ENCODE measurements around the gene C15orf39. TPM values are rescaled to one million over a fixed set of nuclear protein-coding genes. Genes with fewer than 3 reads are reported as not detected.

The C15orf39 gene
- total RNA-seq, 1 experiment from 2014 or later, result 45.6 TPM

DNA sequence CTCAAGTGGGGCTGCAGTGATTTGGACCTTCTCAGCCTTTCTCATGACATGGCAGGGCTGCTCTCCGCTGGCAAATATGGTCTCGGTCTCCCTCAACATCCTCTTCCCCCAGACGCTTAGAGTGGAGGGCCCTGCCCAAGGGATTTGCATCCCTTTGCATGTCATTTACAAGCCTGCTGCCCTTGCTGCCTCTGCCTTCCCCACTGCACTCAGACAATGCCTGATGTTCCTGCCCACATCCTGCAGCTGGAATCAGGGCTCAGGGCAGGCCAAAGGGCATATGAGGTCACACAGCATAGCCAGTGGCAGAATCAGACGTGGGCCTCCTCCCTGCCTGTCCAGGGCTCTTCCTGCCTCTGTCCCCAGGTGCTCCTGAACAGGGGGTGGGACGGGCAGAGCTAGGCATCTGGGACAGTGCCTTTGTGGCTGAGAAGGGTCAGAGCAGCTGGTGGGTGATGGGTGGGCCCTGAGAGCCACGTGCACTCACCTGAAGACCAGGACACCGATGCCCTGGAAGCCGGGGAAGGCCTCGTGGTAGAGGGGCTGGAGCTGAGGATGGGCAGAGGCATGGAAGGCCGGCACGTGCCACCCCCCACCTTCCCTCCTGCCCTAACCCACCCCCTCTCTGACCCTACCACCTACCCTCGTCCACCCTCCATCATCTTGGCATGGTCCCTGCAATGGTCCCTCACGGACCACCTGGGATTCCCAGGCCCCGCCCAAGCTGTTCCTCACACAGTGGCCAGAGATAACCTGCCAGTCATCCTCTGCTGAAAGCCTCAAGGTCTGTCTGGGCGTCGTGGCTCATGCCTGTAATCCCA lies 29.1 kb downstream of the C15orf39 start:
- no peak overlapping the region for H4K5ac ChIP-seq (ENCODE audit: insufficient read length, low read depth, low read length)
- H4K91ac ChIP-seq (ENCODE audit: insufficient read length, low read depth, low read length), result no peak overlapping the region
- H2BK5ac ChIP-seq (ENCODE audit: insufficient read length, low read length), result no peak overlapping the region
- no peak overlapping the region for H2AFZ ChIP-seq (ENCODE audit: low read length)
- WGBS (ENCODE audit: extremely low coverage, insufficient read length, low lambda C conversion rate), result no CpG with 5 or more reads among the region's 16 CpGs
- H3K9me3 ChIP-seq (ENCODE audit: control insufficient read depth, low read depth, low read length), result no peaks in the 10 kb centered on the region
- no peak overlapping the region for H4K8ac ChIP-seq (replicated peaks; ENCODE audit: insufficient read length, low read depth, low read length)
- no peak overlapping the region for H3K23ac ChIP-seq (ENCODE audit: insufficient read length, low read depth, low read length)
- H3K27ac ChIP-seq (ENCODE audit: insufficient read length, low read depth, low read length), result no peak overlapping the region
- H2AK5ac ChIP-seq (ENCODE audit: insufficient read length, low read length), result no peak overlapping the region
- H4K20me1 ChIP-seq (ENCODE audit: control insufficient read depth, insufficient read depth, insufficient read length), result no peaks in the 10 kb centered on the region
- DNase-seq, result no peak
- no peak overlapping the region for H3K4me2 ChIP-seq (ENCODE audit: insufficient read depth, insufficient read length, low read length)
- no peaks in the 10 kb centered on the region for H3K79me1 ChIP-seq (ENCODE audit: insufficient read depth, low read depth, low read length, poor library complexity, severe bottlenecking)
- H3K27me3 Mint-ChIP-seq (ENCODE audit: low read depth), result peaks cover 52% of the 10 kb centered on the region
- H2BK15ac ChIP-seq (ENCODE audit: low read depth, low read length), result no peak overlapping the region
- H3K14ac ChIP-seq (ENCODE audit: insufficient read depth, low read length), result no peak overlapping the region; the same call in 1 of the 2 replicates
- TF ChIP-seq, protein P1, sequence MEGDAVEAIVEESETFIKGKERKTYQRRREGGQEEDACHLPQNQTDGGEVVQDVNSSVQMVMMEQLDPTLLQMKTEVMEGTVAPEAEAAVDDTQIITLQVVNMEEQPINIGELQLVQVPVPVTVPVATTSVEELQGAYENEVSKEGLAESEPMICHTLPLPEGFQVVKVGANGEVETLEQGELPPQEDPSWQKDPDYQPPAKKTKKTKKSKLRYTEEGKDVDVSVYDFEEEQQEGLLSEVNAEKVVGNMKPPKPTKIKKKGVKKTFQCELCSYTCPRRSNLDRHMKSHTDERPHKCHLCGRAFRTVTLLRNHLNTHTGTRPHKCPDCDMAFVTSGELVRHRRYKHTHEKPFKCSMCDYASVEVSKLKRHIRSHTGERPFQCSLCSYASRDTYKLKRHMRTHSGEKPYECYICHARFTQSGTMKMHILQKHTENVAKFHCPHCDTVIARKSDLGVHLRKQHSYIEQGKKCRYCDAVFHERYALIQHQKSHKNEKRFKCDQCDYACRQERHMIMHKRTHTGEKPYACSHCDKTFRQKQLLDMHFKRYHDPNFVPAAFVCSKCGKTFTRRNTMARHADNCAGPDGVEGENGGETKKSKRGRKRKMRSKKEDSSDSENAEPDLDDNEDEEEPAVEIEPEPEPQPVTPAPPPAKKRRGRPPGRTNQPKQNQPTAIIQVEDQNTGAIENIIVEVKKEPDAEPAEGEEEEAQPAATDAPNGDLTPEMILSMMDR (conservative IDR thresholded peaks at IDR 0.05), result no peak
- no peak overlapping the region for H3K56ac ChIP-seq (ENCODE audit: insufficient read length, low read depth, low read length)
- no peaks in the 10 kb centered on the region for H3K23me2 ChIP-seq (ENCODE audit: insufficient read length, low read depth, low read length, poor library complexity, severe bottlenecking)
- H3K9me3 Mint-ChIP-seq, result no peaks in the 10 kb centered on the region
- no peak overlapping the region for H3K18ac ChIP-seq (ENCODE audit: insufficient read length, low read depth, low read length)
- no peak overlapping the region for H2BK120ac ChIP-seq (ENCODE audit: low read depth, low read length, poor library complexity, severe bottlenecking)
- H3K4me1 ChIP-seq (ENCODE audit: insufficient read depth, low read length), result no peaks in the 10 kb centered on the region; the same call in 1 of the 2 replicates
- H3K27me3 ChIP-seq (ENCODE audit: insufficient read depth, low read length), result no peaks in the 10 kb centered on the region
- H3K79me2 ChIP-seq (ENCODE audit: insufficient read depth, low read length), result no peaks in the 10 kb centered on the region
- no peak overlapping the region for H3K9ac ChIP-seq (ENCODE audit: extremely low read depth, insufficient read length, low read length)
- no peak overlapping the region for H2BK12ac ChIP-seq (ENCODE audit: insufficient read length, low read depth, low read length)
- H3K4me1 Mint-ChIP-seq, result peaks cover 9 to 10% of the 10 kb centered on the region in 2 experiments
- H2BK20ac ChIP-seq (ENCODE audit: low read depth, low read length, poor library complexity, severe bottlenecking), result no peak overlapping the region
- H3K4me3 Mint-ChIP-seq, result no peak overlapping the region
- H3K36me3 Mint-ChIP-seq (ENCODE audit: insufficient read depth in 1 of 3, low read depth in 3 of 3), result peaks cover 0 to 2% (median 0%) of the 10 kb centered on the region in 3 experiments; a peak in 2 of 7 replicates
- peak overlapping the region in 1 of 3 experiments; percentile 11; a peak in 1 of 7 replicates for H3K27ac Mint-ChIP-seq
- H3K4ac ChIP-seq (ENCODE audit: low read depth, low read length), result no peak overlapping the region
- no peak overlapping the region for H3T11ph ChIP-seq (ENCODE audit: low read length)
